Mammary epithelial cell (primary cell): ENCODE results near the gene CD7.

Experiments used
- CTCF ChIP-seq, 2 donors: IDR thresholded peaks in 1 of 2; conservative IDR thresholded peaks in 1 of 2; 2 replicates each; pipeline ENCODE4 v1.5.1; 2011 to 2012; ENCODE audit warnings: inconsistent platforms in 2 of 2, low read length in 2 of 2, mild to moderate bottlenecking in 2 of 2, control low read depth in 1 of 2, low read depth in 1 of 2; ENCODE audit not compliant: insufficient read depth in 1 of 2; ENCODE audit errors: extremely low read depth in 1 of 2
- EZH2 ChIP-seq: IDR thresholded peaks from 2 replicates; pipeline ENCODE4 v1.6.1; 2012; ENCODE audit warnings: low read length, inconsistent platforms, borderline replicate concordance

- TF ChIP-seq EZH2 (no peak), CTCF (conservative IDR thresholded peaks at IDR 0.05 in 1 of 2, IDR thresholded peaks at IDR 0.05 in 1 of 2; ENCODE audit: extremely low read depth in 1 of 2, insufficient read depth in 1 of 2, low read depth in 1 of 2, low read length in 2 of 2) (no peak)
Measured at GRCh38 chr17:82296511-82297279, 20.7 kb downstream of the CD7 start.
